Measurements from ENCODE around the gene DICER1. TPM values are rescaled to one million over a fixed set of nuclear protein-coding genes. Genes with fewer than 3 reads are reported as not detected.

DICER1 gene
- total and polyA plus RNA-seq, 12 donors, result 7.1 to 81.5 (median 32.1) TPM

DNA sequence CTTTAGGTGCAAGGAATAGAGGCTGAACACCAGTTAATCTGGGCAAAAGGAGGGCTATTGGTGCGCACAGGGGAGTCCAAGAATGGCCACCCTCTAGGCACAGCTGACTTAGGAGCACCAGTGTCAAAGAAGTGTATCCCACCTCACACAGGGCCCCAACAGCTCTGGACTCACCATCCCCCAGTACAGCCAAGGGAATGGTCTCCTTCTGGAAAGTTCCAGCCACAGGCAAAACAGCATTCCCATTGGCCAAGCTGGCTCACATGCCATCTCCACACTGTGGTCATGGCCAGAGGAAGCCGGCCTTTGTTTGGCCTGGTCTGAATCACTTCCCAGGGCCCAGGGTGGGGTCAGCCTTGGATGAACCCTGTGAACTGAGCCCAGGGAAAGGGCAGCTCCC, 120.1 kb downstream of the DICER1 start:
- TF ChIP-seq, protein P1, sequence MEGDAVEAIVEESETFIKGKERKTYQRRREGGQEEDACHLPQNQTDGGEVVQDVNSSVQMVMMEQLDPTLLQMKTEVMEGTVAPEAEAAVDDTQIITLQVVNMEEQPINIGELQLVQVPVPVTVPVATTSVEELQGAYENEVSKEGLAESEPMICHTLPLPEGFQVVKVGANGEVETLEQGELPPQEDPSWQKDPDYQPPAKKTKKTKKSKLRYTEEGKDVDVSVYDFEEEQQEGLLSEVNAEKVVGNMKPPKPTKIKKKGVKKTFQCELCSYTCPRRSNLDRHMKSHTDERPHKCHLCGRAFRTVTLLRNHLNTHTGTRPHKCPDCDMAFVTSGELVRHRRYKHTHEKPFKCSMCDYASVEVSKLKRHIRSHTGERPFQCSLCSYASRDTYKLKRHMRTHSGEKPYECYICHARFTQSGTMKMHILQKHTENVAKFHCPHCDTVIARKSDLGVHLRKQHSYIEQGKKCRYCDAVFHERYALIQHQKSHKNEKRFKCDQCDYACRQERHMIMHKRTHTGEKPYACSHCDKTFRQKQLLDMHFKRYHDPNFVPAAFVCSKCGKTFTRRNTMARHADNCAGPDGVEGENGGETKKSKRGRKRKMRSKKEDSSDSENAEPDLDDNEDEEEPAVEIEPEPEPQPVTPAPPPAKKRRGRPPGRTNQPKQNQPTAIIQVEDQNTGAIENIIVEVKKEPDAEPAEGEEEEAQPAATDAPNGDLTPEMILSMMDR (IDR thresholded peaks at IDR 0.05), result no peak
- no peak for TF ChIP-seq POLR2A (IDR thresholded peaks at IDR 0.05)
- H3K9me3 ChIP-seq (replicated peaks in 1 of 3), result no peaks in the 10 kb centered on the region
- no peaks in the 10 kb centered on the region for H3K4me1 ChIP-seq (replicated peaks in 1 of 2)
- 62 to 95% (median 87%) methylated on average over 2 of the region's 2 CpGs for WGBS, 4 donors
- no peaks in the 10 kb centered on the region for H3K36me3 ChIP-seq (replicated peaks in 1 of 2)
- peak in 1 of 7 donors; percentile 15 for DNase-seq
- H3K27me3 ChIP-seq, result no peaks in the 10 kb centered on the region
- no peak overlapping the region for H3K4me3 ChIP-seq
- no peak overlapping the region for H3K27ac ChIP-seq
- intact Hi-C loops (cut with DNase I), result no loop called here

Small RNA genes within 50 kb of the gene (microRNA-seq; reads per million reads assigned to microRNA genes)
- 3.1 to 7.1 (median 5.0) reads per million in 3 donors for gene MIR3173

Small RNA genes within 50 kb of the gene (small RNA-seq; reads per million reads assigned to genes)
- 0.08 to 0.12 reads per million in 2 donors for gene MIR3173

Other genes starting within 250 kb of the DICER1 start
- gene CLMN, start 162.4 kb upstream of the DICER1 start, total RNA-seq, result 1 to 10 TPM; 3.7 to 9.5 (median 5.4) TPM
- 1 to 10 TPM; 2.7 to 2.9 (median 2.9) TPM for gene CLMN, start 162.4 kb upstream of the DICER1 start, polyA plus RNA-seq

Data from adrenal gland (tissue), 12 donors.